ENCODE results near the gene DCUN1D3.

DCUN1D3 gene

GRCh38 chr16:20918486-20919239, 18.5 kb upstream of the DCUN1D3 start:
- no peak for DNase-seq (ENCODE audit: low read depth in 2 of 2)

GRCh38 chr16:20916942-20917341, 16.8 kb upstream of the DCUN1D3 start:
- DNase-seq (ENCODE audit: low read depth in 2 of 2), result no peak

DNA sequence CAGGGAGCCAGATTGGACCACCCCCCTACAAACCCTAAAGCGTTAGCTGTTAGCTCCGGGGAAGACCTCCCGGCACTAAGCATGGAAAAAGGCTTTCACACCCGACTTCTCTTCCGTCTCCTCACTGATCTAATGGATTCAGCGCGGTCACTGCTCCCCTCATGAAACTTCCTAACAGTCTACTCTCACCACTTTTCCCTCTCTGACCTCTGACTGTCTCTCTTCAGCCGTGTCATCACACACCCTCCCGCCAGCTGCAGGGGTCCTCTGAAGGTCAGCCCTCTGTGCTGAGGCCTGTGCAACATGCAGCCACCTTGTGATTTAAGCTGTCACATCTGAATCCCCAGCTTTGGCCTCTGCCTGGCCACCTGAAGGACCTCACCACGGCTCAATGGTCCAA, 16.1 kb upstream of the DCUN1D3 start:
- DNase-seq (ENCODE audit: low read depth in 2 of 2), result no peak

- no peak for DNase-seq (ENCODE audit: low read depth in 2 of 2)
Observed at GRCh38 chr16:20911361-20911760, 11.2 kb upstream of the DCUN1D3 start.

GRCh38 chr16:20910781-20911321, 10.7 kb upstream of the DCUN1D3 start:
- no peak for DNase-seq (ENCODE audit: low read depth in 2 of 2)

DNA sequence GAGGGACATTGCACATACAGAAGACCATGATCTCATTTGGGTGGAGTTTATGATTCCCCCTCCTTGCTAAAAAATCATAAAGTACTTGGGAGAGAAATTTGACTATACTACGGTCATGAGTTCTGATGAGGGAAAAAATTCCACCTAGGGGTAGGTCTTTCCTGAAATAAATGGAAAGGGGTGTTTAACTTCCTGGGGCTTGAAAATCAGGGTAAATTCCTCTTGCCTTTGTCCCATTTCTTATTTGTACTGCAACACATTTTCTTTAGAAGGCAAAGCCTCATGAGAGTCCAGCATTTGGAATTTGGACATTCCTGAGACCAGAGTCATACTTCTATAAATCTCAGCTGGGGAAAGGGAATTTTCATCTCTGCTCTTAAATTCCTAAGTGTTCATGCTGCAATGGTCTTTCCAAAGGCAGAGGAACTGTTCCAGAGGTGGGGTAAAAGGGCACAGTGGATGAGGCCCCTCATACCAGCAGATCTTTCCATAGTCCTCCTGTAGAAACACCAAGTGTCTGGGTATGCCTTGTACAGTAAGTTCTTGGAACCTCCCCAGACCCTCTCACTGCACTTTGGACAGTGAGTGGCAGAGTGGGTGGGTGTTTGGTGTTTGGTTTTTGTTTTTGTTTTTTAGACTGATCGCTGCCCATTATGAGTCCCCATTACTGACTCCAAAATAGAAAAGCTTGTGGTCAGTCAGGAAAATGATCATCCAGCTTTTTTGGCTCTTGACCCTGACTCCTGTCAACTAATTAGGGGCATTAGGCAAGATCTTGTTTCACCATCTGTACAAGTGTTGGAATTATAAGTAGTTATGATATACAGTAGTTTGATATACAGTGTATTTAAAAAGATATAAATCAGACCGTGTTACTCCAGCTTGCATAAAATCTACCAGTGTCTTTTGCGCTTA, 6.4 kb upstream of the DCUN1D3 start:
- DNase-seq (ENCODE audit: low read depth in 2 of 2), result no peak

GRCh38 chr16:20905576-20905975, 5.4 kb upstream of the DCUN1D3 start:
- no peak for DNase-seq (ENCODE audit: low read depth in 2 of 2)

GRCh38 chr16:20904507-20905081, 4.4 kb upstream of the DCUN1D3 start:
- DNase-seq (ENCODE audit: low read depth in 2 of 2), result no peak

DNA sequence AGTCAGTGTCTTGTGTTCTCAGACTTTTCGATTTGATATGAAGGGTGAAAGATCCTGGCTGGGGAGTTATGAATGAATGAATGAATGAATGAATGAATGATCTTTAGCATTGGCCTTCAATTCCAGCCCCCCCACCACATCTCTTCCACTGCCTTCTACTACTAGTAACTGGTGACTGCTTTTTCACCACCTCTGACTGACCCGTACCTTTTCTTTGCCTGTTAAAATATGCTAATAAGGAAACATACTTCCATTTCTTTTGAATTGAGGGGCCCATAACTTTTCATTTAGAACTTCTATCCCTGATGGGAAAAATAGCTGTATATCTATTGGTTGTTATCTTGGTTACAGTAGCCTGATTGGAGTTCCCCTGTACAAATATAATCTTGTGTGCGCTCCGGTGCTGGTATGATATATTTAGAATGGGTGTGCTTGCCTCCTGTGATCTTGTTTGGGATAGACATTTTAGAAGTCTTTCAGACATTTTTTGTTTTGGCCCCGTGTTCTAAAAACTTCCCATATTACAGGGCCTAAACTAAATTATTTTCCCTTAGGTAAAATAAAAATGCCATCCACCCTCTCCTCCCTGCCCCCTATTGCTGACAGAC, 3.8 kb upstream of the DCUN1D3 start:
- DNase-seq (ENCODE audit: low read depth in 2 of 2), result no peak

DNA sequence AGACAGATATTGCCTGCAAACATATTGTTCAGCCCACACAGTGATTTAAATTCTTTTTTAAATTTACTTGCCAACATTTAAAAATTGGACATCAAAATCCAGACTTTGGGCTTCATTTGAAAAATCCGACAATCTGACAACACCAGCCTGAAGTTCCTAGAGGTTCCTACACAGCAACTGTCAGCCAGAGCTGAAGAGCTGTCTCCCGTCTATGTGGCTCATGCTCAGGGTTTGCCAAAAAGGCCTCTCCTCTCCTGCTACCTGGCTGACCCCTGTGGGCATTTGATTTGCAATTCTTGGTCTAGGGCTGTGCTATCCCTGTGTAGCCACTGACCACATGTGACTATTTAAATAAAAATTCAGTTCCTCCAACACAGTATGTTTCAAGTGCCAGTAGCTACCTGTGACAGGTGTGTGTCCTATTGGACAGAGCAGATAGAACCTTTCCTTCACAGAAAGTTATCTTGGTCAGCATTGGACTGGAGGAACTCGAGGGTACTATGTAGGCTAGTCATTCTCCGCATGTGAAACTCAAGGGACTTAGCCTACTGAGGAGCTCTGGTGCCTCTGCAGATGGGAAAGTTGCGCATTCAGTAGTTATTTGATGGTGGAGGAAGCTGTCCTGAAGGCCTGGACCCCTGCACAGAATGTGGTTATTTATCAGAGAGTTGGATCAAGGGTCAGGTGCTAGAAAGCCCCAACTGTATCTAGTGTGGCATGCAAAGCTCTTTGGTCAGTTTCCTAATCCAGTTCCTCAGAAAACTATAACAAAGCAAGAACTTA, 3.1 kb upstream of the DCUN1D3 start:
- no peak for DNase-seq (ENCODE audit: low read depth in 2 of 2)

DNA sequence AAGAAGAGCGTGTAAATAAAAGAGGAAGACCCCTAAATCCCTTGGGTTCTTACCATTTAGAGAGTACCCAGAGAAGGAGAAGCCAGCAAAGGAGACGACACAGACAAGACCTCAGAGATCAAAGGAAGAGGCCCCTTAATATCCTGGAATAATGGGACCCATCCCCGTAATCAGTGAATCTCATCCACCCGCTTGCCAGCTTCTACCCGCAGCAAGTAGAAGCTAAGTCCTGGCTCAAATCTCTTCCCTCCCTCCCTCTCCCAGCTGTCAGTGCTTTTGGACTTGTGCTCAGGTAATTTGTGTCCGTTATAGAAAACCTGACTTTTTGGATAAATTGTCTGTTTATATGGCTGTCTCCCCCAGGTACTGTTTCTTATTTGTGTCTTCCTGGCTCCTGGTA, 2.3 kb upstream of the DCUN1D3 start:
- DNase-seq (ENCODE audit: low read depth in 2 of 2), result no peak

DNA sequence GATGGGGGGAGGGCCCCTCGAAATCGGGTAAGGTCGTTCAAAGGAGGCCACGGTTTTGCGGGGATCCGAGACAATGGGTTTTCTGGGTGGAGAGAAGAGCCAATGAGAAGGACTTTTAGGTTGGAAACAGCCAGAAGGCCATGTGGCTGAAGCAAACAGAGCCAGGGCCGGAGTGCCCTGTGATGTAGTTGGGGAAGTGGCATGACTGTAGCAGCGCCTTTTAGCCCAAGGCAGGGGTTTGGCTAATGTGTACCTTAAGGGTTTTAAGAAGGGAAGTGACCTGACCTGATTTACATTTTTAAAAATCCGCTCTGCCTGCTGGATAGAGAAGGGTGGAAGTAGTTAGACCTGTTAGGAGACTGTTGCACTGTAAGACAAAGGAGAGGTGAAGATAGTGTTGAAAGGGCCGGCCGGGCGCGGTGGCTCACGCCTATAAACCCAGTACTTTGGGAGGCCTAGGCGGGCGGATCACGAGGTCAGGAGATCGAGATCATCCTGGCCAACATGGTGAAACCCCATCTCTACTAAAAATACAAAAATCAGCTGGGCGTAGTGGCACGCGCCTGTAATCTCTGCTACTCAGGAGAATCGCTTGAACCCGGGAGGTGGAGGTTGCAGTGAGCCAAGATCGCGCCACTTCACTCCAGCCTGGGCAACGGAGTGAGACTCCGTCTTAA, 1.4 kb upstream of the DCUN1D3 start:
- no peak for DNase-seq (ENCODE audit: low read depth in 2 of 2)

DNA sequence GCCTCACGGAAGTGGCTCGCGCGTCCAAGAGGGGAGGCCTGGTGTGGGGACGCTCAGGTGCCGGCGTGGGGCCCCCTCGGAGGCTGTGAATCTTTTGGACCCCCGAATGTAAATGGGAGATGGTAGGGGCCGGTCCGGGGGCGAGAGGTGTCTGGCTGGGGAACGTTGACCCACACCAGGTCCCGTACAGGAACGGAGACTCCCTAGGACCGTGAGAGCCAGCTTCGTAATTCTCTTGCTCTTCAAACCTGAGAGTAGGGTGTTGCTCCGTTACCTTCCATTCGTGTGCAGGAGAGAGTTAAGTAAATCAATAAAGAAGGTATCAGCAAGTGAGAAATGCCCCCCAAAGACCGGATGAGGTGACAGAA, 894 bp upstream of the DCUN1D3 start:
- no peak for DNase-seq (ENCODE audit: low read depth in 2 of 2)

GRCh38 chr16:20899477-20900298, 470 bp downstream of the DCUN1D3 start:
- no peak for DNase-seq (ENCODE audit: low read depth in 2 of 2)

DNA sequence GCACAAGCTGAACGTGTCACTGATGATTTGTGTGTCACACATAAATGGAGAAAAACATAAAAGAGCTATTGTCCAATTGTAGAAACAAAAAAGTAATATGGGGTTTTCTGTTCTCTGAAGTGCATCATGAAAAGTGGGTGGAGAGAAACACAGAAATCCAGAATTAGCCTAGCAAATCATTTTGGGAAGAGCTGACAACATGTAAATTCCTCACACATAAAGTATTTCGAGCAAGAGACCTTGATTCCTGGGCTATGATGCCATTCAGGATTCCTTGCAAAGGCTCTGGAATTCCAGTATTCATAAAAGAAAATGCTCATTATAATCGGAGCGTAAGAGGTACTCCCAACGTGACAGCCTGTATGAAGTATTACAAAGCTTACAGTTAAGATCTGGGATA, 1.1 kb downstream of the DCUN1D3 start:
- DNase-seq (ENCODE audit: low read depth in 2 of 2), result no peak

DNA sequence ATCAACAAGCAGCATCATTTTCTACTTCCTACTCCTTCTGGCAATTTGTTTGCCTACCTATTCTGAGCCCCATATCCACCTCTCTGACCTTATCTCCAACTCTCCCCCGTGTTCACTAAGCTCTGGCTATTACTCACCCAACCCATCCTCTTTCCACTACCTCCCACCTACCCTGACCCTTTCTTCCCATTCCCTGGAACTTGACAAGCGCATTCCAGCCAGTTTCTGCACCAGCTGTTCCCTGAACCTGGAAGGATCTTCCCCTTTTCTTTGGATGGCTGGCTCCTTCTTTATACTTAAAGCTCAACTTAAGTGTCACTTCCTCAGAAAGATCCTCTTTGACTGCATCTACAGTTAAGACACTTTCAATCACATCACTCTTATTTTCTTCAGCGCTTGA, 2.2 kb downstream of the DCUN1D3 start:
- DNase-seq (ENCODE audit: low read depth in 2 of 2), result no peak

DNA sequence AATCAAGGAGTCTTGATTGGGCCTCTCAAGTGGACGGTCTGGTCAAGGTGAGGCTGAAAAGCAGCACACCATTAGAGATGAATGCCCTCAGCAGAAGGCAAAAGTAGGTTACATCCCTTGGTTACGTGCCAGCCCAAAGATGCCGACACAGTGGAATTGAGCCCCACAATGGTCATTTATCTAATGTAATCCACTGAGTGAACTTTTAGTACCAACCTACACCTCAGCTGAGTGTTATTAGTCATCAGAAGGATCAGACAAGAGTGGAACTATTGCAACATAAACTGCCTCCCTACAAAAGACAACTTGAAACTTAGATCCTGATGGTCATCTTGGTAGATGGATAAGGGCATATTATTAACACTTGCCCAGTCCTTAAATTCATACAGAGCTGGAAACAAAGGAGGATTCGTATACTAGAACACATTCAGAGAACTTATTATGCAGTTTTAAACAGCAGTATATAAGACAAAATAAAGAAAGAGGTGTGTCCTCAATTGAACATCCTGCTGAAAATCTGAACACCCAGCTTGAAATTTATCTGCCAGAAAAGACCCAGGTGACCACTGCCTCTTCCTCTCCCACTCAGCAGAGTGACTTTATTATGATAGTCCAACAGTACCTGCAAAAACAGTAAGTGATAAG, 2.8 kb downstream of the DCUN1D3 start:
- no peak for DNase-seq (ENCODE audit: low read depth in 2 of 2)

DNA sequence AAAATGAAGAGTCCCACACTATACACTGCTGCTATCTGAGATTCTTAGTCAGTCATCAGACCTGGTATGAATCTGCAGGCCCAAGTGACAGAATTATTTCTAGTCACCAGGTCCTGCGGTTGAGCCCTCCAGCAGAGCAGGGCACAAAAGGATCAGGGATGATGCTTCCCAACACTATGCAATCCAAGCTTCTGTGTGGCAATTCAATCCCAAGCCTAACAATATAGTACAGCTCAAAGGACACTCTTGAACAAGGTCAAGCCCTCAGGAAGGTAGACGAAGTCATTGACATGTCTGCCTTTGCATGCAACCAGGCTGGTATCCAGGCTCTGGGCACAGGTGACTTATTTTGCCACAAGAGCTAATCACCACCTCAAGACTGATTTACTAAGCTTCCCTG, 5.8 kb downstream of the DCUN1D3 start:
- DNase-seq (ENCODE audit: low read depth in 2 of 2), result no peak

GRCh38 chr16:20889625-20890275, 10.4 kb downstream of the DCUN1D3 start:
- DNase-seq (ENCODE audit: low read depth in 2 of 2), result no peak

All from stimulated activated CD4-positive, alpha-beta T cell treated with anti-CD3 and anti-CD28 coated beads, Interleukin-15, amount 100 ng/mL, for 48 hours (primary cell).